Measurements from ENCODE around the gene SP100.

Gene SP100

DNA sequence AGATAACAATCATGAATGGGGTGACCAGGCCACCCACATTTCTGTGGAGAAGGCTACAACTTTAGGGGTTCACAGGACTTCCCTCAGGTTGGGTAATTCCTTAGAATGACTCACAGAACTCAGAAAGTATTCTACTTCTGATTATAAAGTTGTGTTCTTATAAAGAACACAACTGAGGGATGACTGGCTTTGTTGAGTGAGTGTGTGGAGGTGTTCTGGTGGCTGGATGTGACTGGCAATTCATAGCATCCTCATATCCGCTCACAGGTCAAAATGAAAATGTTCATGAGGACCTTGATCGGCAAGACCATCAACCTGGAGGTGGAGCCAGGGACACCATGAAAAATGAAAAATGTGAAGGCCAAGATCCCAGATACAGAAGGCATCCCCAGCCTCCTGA is 153.3 kb downstream of the SP100 start:
- Histone ChIP-seq H3K27me3 (ENCODE audit: insufficient read depth, low read length) (no peaks in the 10 kb centered on the region), H3K4me3 (ENCODE audit: low read depth, low read length) (no peak overlapping the region), H3K23ac (ENCODE audit: low read length) (no peak overlapping the region), H2BK120ac (ENCODE audit: insufficient read depth, low read length, poor library complexity) (no peak overlapping the region), H3K36me3 (ENCODE audit: control insufficient read depth in 1 of 2, insufficient read depth in 2 of 2, low read length in 2 of 2) (no peaks in the 10 kb centered on the region), H2BK12ac (ENCODE audit: low read length) (no peak overlapping the region), H3K79me1 (ENCODE audit: low read length) (no peaks in the 10 kb centered on the region), H4K91ac (ENCODE audit: low read depth, low read length) (no peak overlapping the region), H3K9ac (ENCODE audit: low read length) (no peak overlapping the region), H3K9me3 (ENCODE audit: insufficient read depth, low read depth, low read length) (peaks cover 10% of the 10 kb centered on the region), H3K4me1 (ENCODE audit: control insufficient read depth in 1 of 2, insufficient read depth in 2 of 2, low read length in 2 of 2) (no peaks in the 10 kb centered on the region), H2AFZ (ENCODE audit: insufficient read depth, low read length, poor library complexity) (no peak overlapping the region), H4K8ac (ENCODE audit: low read depth, low read length) (no peak overlapping the region), H3K18ac (ENCODE audit: low read length) (no peak overlapping the region), H3K14ac (ENCODE audit: low read length) (no peak overlapping the region), H3K79me2 (ENCODE audit: control insufficient read depth, insufficient read depth, low read length, poor library complexity) (no peaks in the 10 kb centered on the region), H2BK5ac (ENCODE audit: low read depth, low read length, poor library complexity) (no peak overlapping the region), H3K4ac (ENCODE audit: low read depth, low read length) (no peak overlapping the region), H3K27ac (ENCODE audit: low read depth, low read length) (no peak overlapping the region), H2AK5ac (ENCODE audit: low read length) (no peak overlapping the region), H3K4me2 (ENCODE audit: low read length) (no peak overlapping the region), H4K12ac (ENCODE audit: low read depth, low read length) (no peak overlapping the region)
- no peak for DNase-seq
- WGBS (ENCODE audit: extremely low coverage, insufficient coverage, insufficient read length), result no CpG with 5 or more reads among the region's 2 CpGs

DNA sequence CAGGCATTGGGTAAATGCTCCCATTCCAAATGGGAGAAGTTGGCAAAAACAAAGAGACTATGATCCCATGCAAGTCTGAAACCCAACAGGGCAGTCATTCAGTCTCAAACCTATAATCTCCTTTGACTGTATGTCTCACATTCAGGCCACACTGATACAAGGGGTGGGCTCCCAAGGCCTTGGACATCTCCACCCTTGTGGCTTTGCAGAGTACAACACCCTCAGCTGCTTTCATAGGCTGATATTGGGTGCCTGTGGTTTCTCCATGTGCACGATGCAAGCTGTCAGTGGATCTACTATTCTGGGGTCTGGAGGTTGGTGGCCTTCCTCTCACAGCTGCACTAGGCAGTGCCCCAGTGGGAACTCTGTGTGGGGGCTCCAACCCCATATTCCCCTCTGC is 155.0 kb downstream of the SP100 start:
- Histone ChIP-seq H2AFZ (ENCODE audit: insufficient read depth, low read length, poor library complexity) (no peak overlapping the region), H4K12ac (ENCODE audit: low read depth, low read length) (no peak overlapping the region), H2BK5ac (ENCODE audit: low read depth, low read length, poor library complexity) (no peak overlapping the region), H3K4me1 (ENCODE audit: control insufficient read depth in 1 of 2, insufficient read depth in 2 of 2, low read length in 2 of 2) (no peaks in the 10 kb centered on the region), H3K27ac (ENCODE audit: low read depth, low read length) (no peak overlapping the region), H3K36me3 (ENCODE audit: control insufficient read depth in 1 of 2, insufficient read depth in 2 of 2, low read length in 2 of 2) (no peaks in the 10 kb centered on the region), H2BK120ac (ENCODE audit: insufficient read depth, low read length, poor library complexity) (no peak overlapping the region), H3K9ac (ENCODE audit: low read length) (no peak overlapping the region), H3K27me3 (ENCODE audit: insufficient read depth, low read length) (no peaks in the 10 kb centered on the region), H4K8ac (ENCODE audit: low read depth, low read length) (no peak overlapping the region), H3K9me3 (ENCODE audit: insufficient read depth, low read depth, low read length) (peaks cover 17% of the 10 kb centered on the region), H3K23ac (ENCODE audit: low read length) (no peak overlapping the region), H4K91ac (ENCODE audit: low read depth, low read length) (no peak overlapping the region), H2BK12ac (ENCODE audit: low read length) (no peak overlapping the region), H2AK5ac (ENCODE audit: low read length) (no peak overlapping the region), H3K79me2 (ENCODE audit: control insufficient read depth, insufficient read depth, low read length, poor library complexity) (no peaks in the 10 kb centered on the region), H3K18ac (ENCODE audit: low read length) (no peak overlapping the region), H3K14ac (ENCODE audit: low read length) (no peak overlapping the region), H3K79me1 (ENCODE audit: low read length) (no peaks in the 10 kb centered on the region), H3K4me3 (ENCODE audit: low read depth, low read length) (no peak overlapping the region), H3K4ac (ENCODE audit: low read depth, low read length) (no peak overlapping the region), H3K4me2 (ENCODE audit: low read length) (no peak overlapping the region)
- no CpG with 5 or more reads among the region's 1 CpG for WGBS (ENCODE audit: extremely low coverage, insufficient coverage, insufficient read length)
- no peak for DNase-seq

DNA sequence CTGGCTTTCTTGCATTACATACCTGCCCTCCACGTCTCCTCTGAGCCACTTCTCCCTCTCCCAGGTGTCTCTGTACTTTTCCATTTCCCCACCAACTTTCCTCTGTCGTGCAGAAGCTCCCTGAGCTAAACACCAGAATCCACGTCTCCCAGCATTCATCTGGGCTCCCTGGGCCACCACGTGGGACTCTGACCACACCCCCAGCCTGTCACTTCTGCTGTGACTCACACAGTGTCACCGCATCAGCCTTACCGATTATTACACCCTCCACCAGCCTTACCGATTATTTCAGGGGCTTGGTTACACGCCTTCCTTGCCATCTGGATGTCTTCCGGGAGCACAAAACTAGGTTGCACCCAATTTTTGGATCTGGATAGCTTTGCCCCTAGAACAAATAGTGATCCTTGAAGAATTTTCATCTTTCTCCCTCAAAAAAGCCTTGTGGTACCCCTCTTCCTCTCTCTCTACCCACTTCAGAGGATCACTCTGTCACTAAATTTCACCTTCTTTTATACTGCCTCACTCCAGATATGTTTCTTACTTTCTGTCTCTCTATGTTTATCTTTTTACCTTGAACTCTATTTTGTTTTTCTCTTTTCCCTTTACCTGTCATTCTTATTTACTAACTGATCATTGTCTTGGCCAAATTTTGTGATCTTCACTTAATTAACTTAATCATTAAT is 159.8 kb downstream of the SP100 start:
- Histone ChIP-seq H2AK5ac (ENCODE audit: low read length) (no peak overlapping the region), H3K36me3 (ENCODE audit: control insufficient read depth in 1 of 2, insufficient read depth in 2 of 2, low read length in 2 of 2) (no peaks in the 10 kb centered on the region), H3K79me1 (ENCODE audit: low read length) (no peaks in the 10 kb centered on the region), H3K9ac (ENCODE audit: low read length) (no peak overlapping the region), H2AFZ (ENCODE audit: insufficient read depth, low read length, poor library complexity) (no peak overlapping the region), H4K91ac (ENCODE audit: low read depth, low read length) (no peak overlapping the region), H3K23ac (ENCODE audit: low read length) (no peak overlapping the region), H3K14ac (ENCODE audit: low read length) (no peak overlapping the region), H3K4me2 (ENCODE audit: low read length) (no peak overlapping the region), H3K4me3 (ENCODE audit: low read depth, low read length) (no peak overlapping the region), H3K9me3 (ENCODE audit: insufficient read depth, low read depth, low read length) (peaks cover 19% of the 10 kb centered on the region), H3K27me3 (ENCODE audit: insufficient read depth, low read length) (no peaks in the 10 kb centered on the region), H2BK120ac (ENCODE audit: insufficient read depth, low read length, poor library complexity) (no peak overlapping the region), H2BK5ac (ENCODE audit: low read depth, low read length, poor library complexity) (no peak overlapping the region), H4K12ac (ENCODE audit: low read depth, low read length) (no peak overlapping the region), H3K27ac (ENCODE audit: low read depth, low read length) (no peak overlapping the region), H3K4me1 (ENCODE audit: control insufficient read depth in 1 of 2, insufficient read depth in 2 of 2, low read length in 2 of 2) (no peaks in the 10 kb centered on the region), H3K4ac (ENCODE audit: low read depth, low read length) (no peak overlapping the region), H2BK12ac (ENCODE audit: low read length) (no peak overlapping the region), H3K79me2 (ENCODE audit: control insufficient read depth, insufficient read depth, low read length, poor library complexity) (no peaks in the 10 kb centered on the region), H4K8ac (ENCODE audit: low read depth, low read length) (no peak overlapping the region), H3K18ac (ENCODE audit: low read length) (no peak overlapping the region)
- peak; percentile 38 to 74 for DNase-seq
- WGBS (ENCODE audit: extremely low coverage, insufficient coverage, insufficient read length), result no CpG with 5 or more reads among the region's 9 CpGs

DNA sequence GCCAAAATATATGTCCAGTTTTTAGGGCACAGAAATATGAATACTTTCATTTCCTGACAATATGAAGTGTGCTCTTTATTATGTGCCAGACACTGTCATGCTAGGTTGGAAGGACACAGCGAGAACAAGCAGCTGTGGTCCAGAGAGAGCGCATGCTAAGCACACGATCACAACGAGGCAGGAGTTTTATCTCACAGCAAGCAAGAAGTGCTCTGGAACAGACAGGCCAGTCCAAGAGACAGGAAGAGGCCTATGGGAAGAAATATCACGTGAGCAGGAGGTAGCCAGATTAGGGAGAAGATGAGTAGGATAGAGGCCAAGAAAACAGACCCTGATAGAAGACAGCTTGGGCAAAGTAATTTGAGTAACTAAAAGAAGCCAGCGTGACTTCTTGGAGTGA is 161.1 kb downstream of the SP100 start:
- Histone ChIP-seq H3K4me1 (ENCODE audit: control insufficient read depth in 1 of 2, insufficient read depth in 2 of 2, low read length in 2 of 2) (no peaks in the 10 kb centered on the region), H2BK12ac (ENCODE audit: low read length) (no peak overlapping the region), H4K12ac (ENCODE audit: low read depth, low read length) (no peak overlapping the region), H3K9ac (ENCODE audit: low read length) (no peak overlapping the region), H2BK120ac (ENCODE audit: insufficient read depth, low read length, poor library complexity) (no peak overlapping the region), H3K4me2 (ENCODE audit: low read length) (no peak overlapping the region), H2AFZ (ENCODE audit: insufficient read depth, low read length, poor library complexity) (no peak overlapping the region), H3K18ac (ENCODE audit: low read length) (no peak overlapping the region), H3K36me3 (ENCODE audit: control insufficient read depth in 1 of 2, insufficient read depth in 2 of 2, low read length in 2 of 2) (no peaks in the 10 kb centered on the region), H3K9me3 (ENCODE audit: insufficient read depth, low read depth, low read length) (peaks cover 12% of the 10 kb centered on the region), H3K4ac (ENCODE audit: low read depth, low read length) (no peak overlapping the region), H4K91ac (ENCODE audit: low read depth, low read length) (no peak overlapping the region), H2BK5ac (ENCODE audit: low read depth, low read length, poor library complexity) (no peak overlapping the region), H3K23ac (ENCODE audit: low read length) (no peak overlapping the region), H2AK5ac (ENCODE audit: low read length) (no peak overlapping the region), H4K8ac (ENCODE audit: low read depth, low read length) (no peak overlapping the region), H3K79me2 (ENCODE audit: control insufficient read depth, insufficient read depth, low read length, poor library complexity) (no peaks in the 10 kb centered on the region), H3K27ac (ENCODE audit: low read depth, low read length) (no peak overlapping the region), H3K14ac (ENCODE audit: low read length) (no peak overlapping the region), H3K27me3 (ENCODE audit: insufficient read depth, low read length) (no peaks in the 10 kb centered on the region), H3K79me1 (ENCODE audit: low read length) (no peaks in the 10 kb centered on the region), H3K4me3 (ENCODE audit: low read depth, low read length) (no peak overlapping the region)
- no peak for DNase-seq
- WGBS (ENCODE audit: extremely low coverage, insufficient coverage, insufficient read length), result no CpG with 5 or more reads among the region's 6 CpGs
